CD4-positive, alpha-beta T cell treated with Interleukin-21 for 1 hour (primary cell): ENCODE measurements around the gene LYST.
"Not testable (repeated sequence)": the region's sequence is repeated elsewhere in the genome, so short reads cannot be mapped to it uniquely, and the experiment has no call there.

Source experiments
- DNase-seq: peaks from one replicate; pipeline ENCODE4 v3.0.0-alpha.2; 2020

Gene LYST, protein sequence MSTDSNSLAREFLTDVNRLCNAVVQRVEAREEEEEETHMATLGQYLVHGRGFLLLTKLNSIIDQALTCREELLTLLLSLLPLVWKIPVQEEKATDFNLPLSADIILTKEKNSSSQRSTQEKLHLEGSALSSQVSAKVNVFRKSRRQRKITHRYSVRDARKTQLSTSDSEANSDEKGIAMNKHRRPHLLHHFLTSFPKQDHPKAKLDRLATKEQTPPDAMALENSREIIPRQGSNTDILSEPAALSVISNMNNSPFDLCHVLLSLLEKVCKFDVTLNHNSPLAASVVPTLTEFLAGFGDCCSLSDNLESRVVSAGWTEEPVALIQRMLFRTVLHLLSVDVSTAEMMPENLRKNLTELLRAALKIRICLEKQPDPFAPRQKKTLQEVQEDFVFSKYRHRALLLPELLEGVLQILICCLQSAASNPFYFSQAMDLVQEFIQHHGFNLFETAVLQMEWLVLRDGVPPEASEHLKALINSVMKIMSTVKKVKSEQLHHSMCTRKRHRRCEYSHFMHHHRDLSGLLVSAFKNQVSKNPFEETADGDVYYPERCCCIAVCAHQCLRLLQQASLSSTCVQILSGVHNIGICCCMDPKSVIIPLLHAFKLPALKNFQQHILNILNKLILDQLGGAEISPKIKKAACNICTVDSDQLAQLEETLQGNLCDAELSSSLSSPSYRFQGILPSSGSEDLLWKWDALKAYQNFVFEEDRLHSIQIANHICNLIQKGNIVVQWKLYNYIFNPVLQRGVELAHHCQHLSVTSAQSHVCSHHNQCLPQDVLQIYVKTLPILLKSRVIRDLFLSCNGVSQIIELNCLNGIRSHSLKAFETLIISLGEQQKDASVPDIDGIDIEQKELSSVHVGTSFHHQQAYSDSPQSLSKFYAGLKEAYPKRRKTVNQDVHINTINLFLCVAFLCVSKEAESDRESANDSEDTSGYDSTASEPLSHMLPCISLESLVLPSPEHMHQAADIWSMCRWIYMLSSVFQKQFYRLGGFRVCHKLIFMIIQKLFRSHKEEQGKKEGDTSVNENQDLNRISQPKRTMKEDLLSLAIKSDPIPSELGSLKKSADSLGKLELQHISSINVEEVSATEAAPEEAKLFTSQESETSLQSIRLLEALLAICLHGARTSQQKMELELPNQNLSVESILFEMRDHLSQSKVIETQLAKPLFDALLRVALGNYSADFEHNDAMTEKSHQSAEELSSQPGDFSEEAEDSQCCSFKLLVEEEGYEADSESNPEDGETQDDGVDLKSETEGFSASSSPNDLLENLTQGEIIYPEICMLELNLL (N-terminal part only)

DNA sequence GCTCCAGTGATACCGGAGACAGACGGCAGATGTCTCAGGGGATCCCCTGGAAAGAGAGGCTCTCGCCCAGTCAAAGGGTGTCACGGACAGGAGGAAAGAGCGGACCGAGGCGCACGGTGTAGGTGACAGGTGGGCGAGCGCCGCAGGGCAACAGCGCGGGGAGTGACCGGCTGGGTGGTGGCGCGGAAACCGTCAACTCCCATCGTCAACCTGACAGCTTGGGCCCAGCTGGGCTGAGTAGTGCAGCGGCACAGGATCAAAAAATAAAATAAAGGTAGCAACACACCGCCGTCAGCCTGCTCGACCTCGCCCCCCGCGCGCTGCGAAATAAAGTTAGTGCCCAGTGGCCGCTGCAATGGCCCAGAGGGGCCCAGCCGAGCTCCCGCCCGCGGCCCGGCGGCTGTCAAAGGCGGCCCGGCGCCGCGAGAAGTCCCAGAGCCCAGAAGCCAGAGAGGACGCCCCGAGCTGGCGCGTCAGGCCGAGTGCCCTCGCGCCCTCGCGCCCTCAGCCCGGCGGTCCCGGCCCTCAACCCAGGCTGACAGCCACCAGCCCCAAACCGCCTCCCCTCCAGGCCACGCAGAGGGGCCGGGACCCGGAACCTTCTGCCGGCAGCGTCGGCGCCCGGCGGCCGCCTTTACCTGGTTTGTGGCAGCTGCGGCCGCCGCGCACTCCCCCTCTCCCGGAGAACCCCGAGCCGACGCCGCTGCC is at the start of gene LYST:
TSS of gene LYST (minus strand) at position 702 of the 708 bp plus-strand sequence. CDS start 36,489 bp downstream, outside the sequence.
- DNase-seq, result peak; percentile 76

DNA sequence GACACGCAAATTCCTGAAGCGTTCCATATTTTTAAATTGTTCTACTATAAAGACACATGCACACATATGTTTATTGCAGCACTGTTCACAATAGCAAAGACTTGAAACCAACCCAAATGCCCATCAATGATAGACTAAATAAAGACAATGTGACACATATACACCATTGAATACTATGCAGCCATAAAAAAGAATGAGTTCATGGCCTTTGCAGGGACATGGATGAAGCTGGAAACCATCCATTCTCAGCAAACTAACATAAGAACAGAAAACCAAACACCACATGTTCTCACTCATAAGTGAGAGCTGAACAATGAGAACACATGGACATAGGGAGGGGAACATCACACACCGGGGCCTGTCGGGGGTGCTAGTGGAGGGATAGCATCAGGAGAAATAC is 48.8 kb upstream of the LYST start:
- DNase-seq, result not testable (repeated sequence)

DNA sequence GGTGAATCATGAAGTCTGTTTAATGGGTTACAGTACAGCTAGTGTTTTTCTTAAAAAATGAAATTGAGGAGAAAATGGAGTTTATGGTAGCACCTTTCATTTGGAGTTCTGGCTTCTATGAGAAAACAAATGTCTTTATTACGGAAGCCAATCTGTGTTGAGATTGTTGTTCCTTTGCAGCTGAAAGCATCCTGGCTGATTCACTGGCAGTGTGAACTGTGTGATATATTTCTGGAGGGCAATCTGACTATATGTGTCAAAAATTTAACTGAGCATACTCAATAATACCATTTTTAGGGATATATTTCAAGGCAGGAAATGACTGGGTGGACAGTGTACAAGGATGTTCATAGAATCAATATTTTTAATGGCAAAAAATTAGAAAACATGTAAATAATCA is 46.6 kb upstream of the LYST start:
- no peak for DNase-seq

DNA sequence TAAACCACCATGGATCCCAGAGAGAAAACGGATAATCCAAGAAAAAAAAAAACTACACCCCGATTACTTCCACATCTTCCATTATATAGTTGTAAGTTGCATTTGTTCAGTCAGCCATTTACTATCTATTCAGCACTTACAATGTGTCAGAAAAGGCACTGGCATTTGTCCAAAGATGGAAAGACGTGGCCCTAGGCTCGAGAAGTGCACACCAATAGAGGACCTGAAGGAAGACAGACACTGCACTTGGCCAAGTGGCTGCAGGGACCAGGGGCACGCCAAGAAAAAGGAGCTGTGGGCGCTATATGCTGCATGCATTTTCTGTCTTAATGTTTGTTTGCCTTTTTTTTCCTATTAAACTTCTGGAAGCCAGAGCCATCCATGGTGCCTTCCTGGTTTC is 45.2 kb upstream of the LYST start:
- DNase-seq, result no peak

DNA sequence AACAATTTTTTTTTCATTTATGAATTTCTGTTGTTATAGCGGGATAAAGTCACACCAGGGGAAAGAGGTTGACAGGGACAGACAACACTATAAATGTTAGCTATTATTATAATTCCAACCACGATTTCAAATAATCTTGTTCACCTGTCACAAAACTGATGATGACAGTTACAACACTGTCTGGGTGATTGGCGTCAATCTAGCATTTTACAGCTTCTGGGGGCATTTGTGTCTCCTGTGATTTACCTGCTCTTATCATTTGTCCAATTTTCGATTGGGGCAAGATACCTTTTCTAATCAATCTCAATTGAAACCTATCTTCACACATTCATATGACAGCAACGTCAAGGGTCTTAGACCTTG is 44.6 kb upstream of the LYST start:
- no peak for DNase-seq

DNA sequence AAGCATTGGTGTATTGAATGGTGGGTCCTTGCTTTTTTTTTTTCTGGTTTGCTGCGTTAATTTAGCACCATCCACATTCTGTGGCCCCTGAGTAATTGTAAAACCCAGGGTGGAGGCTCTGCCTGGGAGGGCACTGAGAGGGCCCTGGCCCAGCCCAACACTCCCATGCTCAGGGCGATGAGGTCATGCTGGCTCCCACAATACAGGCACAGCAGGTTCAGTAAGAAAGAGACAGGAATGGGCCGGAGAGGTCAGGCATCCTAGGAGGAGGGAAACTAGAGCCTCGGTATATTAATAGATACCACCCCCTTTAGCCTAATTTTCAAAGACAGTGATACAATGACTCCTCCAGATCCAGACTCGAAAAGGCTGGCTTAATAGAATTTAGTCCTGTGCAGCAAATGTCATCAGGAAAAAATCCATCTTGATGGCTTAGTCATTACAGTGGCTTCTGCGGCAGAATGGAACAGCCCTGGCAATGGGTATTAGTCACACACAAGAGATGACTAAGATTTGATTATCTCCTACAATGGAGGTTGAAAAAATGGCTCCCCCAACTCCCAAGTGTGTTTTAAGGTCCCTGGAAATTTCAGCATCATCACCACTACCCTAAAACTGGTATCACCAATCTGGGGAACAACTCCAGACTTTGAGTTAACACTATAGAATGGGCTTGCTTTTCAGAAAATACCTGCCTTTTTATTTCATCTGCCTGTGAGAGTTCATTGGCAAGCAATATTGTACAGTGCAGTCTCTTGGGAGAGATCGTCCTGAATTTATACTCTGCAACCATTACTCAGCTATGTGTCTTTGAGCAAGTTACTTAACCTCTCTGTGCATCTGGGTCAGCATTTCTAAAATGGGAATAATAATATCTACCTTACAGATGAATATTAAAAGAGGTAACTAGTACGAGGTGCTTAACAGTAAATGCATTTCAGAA is 43.9 kb upstream of the LYST start:
- DNase-seq, result no peak

DNA sequence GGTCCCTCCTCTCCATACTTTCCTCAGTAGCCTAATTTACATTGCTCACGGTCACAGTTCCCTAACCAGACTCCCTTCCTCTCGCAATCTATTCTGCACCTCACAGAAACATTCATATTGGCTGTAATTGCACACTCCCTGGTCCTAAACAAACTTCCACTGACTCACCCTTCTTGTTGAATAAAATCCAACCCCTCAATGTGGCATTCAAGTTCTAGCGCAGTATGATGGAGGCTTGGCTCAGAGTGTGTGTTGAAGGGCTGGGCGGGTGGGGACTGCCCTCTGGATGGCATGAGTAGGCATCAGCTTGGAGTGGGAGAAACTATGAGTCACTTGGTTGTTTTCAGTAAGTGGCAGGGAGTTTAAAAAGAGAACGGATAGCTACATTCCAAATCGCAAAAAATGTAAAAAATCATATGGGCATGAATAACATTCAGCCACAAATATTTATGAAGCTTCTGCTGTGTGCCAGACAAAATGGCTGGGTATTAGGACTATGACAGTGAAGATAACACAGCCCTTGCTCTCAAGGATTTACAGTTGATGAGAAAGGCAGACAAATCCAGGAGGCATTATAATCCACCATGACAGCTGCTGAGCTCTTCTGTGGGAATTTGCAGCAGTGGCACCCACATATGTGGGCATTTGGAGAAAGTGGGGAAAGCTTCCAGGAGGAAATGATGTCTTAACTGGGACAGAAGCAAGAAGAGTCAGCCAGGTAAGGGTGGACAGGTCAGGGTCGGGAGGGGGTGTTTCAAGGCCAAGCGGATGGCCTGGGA is 42.2 kb upstream of the LYST start:
- DNase-seq, result no peak

DNA sequence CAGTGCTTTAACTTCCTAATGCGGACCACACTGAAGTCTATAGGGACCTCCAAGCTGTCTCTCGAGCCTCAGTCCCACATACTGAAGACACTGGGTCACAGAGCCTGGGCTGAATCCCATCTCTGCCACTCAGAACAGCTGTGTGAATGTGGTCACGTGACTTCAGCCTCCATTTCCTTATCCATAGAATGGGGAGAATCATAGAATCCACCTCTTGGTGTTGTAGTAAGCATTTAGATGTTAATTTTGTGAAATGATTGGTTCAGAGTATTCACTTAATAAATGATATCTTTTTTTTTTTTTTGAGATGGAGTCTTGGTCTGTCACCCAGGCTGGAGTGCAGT is 41.2 kb upstream of the LYST start:
- no peak for DNase-seq

DNA sequence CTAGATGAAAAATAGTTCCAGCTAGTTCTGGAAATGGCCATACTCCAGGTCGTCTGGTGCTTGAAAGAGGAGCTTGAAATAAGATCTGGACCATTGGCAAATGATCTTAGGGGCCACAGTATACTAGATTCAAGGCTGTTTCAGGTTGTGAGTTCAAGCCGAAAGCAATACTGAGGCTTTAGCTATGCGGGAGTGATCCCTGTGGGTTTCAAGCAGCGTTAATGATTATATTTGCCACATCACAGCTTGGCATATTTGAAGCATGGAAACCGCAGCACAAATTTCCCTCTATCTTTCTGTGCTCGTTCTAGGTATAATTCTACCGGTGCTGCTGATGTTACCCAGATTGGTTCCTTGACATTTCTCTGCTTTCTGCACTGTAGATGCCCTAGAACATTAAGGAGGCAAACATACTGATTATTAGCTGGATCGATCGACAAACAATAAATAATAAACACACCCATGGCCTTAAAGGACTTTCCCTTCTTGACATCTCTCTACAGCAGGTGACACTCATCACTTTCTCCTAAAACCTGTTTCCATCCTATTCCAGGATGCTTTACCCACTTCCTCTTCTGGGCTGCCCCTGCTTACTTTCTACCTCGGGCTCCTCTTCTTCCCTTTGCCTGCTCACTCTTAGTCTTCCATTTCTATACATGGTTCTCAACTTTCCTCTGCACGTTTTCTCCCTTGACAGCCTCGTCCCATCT is 40.6 kb upstream of the LYST start:
- no peak for DNase-seq

DNA sequence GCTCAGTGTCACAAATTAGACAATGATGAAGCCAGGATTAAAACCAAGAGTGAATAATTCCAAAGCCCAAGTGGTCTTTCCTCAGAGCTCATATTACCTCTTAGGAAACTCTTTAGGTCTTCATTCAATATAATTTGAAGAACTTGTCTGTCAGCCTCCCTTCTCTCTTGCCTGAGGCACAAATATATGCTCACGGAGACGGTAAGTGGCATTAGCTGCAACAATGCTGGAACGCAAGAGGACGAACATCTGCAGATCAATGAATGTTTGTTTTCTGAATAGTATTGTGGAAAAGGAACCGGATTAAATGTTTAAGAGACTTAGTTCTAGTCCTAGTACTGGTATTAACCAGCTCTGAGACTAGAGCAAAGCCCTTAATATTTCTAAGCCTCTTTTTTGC is 39.7 kb upstream of the LYST start:
- no peak for DNase-seq

DNA sequence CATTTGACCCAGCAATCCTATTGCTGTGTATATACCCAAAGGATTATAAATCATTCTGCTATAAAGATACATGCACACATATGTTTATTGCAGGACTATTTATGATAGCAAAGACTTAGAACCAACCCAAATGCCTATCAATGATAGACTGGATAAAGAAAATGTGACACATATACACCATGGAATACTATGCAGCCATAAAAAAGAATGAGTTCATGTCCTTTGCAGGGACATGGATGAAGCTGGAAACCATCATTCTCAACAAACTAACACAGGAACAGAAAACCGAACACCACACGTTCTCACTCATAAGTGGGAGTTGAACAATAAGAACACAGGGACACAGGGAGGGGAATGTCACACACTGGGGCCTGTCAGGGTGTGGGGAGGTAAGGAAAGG is 37.1 kb upstream of the LYST start:
- not testable (repeated sequence) for DNase-seq

DNA sequence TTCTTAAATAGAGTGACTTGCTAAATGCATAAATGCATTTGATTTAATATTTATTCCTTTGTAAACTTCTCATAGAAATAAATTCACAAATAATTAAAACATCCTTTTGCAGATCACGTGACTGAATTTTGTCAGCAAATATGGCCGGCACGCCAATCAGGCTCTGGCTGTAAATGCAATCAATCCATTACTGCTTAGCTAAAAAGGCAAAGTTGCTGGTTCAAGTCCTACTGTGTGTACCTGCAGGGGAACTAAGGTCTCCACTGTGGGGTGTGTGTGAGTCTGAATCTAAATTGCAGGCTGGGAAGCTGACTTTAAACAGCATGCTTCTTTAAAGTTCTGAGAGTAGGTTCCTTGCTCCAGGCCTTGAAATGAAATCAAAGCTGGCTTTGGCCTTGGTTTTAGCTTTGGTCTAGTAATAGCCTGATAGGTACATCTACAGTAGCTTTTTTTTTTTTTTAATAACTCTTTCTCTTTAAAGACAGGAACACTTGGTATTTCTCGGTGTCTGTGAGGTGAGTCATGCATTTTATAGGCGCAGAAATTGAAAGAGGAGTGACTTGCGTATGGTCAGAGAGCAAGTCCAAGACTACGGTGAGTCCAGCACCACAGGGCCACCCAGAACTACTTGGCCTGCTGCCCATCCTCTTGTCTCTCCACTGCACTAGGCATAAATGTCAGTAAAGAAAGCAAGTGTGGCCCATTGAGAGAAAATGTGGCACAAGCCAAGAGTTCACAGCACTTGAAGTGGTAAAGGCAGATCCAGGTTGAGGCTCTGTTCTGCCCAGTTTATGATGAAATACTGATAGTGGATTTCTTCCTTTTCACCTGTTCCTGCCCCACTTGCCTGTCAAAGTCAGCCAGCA is 36.2 kb upstream of the LYST start:
- DNase-seq, result no peak

DNA sequence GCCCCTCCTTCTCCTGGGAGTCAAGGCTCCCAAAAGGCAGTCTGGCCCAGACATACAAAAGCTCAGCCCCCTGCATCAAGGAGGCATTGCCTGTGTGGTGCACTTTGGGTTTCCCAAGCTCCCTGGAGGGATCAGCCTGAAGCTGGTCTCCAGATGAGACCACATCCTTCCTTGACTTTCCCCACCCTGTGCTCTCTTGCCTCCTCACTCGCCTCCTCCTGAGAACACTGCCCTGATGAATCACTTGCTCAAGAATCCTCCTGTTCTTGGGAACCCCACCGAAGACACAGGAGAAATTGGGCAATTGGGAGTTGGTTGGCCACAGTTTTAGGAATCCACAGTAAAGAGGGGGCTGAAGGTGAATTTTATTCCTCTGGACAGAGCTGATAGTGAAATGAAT is 34.8 kb upstream of the LYST start:
- no peak for DNase-seq

DNA sequence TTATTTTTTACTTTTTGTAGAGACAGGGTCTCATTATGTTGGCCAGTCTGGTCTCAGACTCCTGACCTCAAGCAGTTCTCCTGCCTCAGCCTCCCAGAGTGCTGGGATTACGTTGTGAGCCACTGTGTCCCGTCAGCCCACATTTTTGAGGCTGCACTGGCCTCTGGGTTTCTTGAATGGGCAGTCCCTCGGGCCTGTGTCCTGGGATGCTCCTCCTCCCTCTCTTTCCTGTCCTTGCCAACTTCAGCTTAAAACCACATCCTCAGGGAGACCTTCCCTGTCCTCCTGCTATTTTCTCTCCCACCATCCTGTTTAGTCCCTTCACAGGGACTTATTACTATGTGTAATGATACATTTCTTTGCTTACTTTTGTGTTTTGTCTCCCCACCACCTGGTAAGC is 31.4 kb upstream of the LYST start:
- no peak for DNase-seq

DNA sequence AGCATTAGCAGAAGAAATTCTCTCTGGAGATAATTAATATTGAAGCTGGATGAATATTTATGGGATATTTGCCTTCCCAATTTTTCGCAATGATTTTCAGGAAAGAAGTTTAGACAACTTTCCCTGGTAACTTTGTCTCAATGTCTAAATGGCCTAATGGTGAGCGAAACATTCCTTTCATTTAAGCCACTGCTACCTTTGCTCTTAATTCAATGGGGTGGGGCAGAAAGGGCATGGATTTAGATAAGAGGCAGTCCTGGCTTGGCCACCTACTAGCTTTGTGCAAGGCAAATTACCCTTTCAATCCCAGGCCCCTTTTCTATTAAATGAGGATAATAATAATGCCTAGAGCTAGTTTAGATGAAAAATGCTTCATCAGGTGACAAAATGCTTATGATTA is 27.1 kb upstream of the LYST start:
- no peak for DNase-seq

DNA sequence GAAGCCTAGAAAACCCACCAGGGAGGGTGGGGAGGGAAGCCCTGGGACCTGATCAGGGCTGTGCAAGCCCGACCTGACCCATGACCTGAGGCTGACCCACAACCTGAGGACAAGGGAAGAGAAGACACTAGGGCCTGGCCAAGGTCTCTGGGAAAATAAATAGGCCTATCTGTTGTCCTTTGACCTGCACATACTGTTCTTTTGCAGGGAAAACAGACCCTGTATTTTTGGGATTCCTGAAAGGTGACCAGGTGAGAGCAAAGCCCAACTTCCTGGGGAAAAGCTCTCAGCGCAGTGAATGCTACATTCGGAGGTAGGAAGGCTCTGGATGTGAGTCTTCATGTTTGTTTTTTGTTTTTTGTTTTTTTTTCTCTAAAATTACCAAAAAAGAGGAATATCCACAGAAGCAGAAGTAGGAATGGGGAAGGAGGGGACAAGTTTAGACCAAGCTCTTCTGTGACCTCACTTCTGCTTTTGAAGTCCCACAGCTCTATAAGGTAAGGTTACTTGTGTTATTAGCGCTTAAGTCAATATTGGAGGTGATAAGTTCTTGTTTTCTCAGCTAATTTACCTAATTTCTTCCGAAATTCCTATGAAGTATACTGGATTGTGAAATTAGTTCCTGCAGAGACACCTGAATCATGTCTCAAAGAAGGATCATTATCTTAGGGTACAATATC is 26.2 kb upstream of the LYST start:
- no peak for DNase-seq

DNA sequence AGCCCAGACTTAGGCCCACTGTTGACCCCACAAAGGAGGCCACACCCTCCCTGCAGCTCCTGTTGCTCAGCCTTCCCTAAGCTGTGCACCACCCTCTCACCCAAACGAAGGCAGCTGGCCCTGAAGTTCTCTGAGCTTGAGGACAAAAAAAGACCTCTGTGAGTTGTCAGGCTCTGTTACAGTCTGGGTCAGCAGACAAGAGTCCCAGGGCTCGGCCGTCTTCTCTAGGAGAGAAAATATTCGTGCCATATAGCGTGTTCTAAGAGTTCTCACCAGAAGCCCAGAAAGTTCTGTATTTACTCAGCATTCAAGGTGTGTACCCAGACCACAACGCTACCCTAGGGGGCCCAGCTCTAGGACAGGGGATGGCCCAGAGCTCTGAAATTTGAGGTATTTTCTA is 25.5 kb upstream of the LYST start:
- no peak for DNase-seq

DNA sequence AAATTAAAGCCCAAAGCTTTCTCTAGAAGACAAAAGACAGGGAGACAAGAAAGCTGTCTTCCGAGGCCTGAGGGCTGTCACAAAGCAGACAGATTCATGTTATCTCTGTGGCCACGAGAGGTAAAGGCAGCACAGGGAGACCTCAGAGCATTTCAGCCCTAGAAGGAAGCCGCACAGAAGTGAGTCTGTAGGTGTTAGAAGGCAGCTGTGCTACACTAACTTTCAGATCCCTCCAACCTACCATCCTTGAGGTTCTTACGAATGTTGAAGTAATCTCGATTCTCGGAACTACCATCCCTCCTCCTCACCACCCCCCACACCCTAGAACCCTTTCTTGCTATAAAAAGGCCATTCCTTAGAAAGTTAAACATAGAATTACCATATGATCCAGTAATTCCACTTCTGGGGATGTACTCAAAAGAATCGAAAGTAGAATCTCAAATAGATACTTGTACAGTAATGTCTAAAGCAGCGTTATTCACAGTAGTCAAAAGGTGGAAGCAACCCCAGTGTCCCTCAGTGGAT is 21.5 kb upstream of the LYST start:
- peak; percentile 76 for DNase-seq
